ENCODE measurements around the gene TMC3. TPM values are rescaled to one million over a fixed set of nuclear protein-coding genes. Genes with fewer than 3 reads are reported as not detected.
"Not testable (repeated sequence)": the region's sequence is repeated elsewhere in the genome, so short reads cannot be mapped to it uniquely, and the experiment has no call there.

The TMC3 gene
- polyA plus RNA-seq, 3 donors from 2014 or later: 0.07 TPM; not detected in 2

GRCh38 chr15:81333363-81333762 is 40.6 kb downstream of the TMC3 start:
- Mint-ChIP-seq H3K27ac (peak overlapping the region in 1 of 6 donors; percentile 5), H3K36me3 (no peaks in the 10 kb centered on the region), H3K4me3 (no peak overlapping the region)

GRCh38 chr15:81332326-81332725 is 41.7 kb downstream of the TMC3 start:
- H3K27me3 Mint-ChIP-seq (ENCODE audit: low read depth in 3 of 3): peaks cover 0 to 3% (median 0%) of the 10 kb centered on the region in 3 donors
- no peak overlapping the region for H3K27ac Mint-ChIP-seq
- H3K4me1 Mint-ChIP-seq: no peaks in the 10 kb centered on the region
- no peaks in the 10 kb centered on the region for H3K36me3 Mint-ChIP-seq
- no peak overlapping the region for H3K4me3 Mint-ChIP-seq
- no peaks in the 10 kb centered on the region for H3K9me3 Mint-ChIP-seq
- no peak for DNase-seq

More at GRCh38 chr15:81333363-81333762, 40.6 kb downstream of the TMC3 start:
- Mint-ChIP-seq H3K9me3 (no peaks in the 10 kb centered on the region), H3K27me3 (ENCODE audit: low read depth in 3 of 3) (peaks cover 0 to 3% (median 0%) of the 10 kb centered on the region in 3 donors), H3K4me1 (no peaks in the 10 kb centered on the region)
- no peak for DNase-seq

GRCh38 chr15:81331600-81331999 is 42.4 kb downstream of the TMC3 start:
- peaks cover 0 to 3% (median 0%) of the 10 kb centered on the region in 3 donors for H3K27me3 Mint-ChIP-seq (ENCODE audit: low read depth in 3 of 3)
- H3K36me3 Mint-ChIP-seq: no peaks in the 10 kb centered on the region
- no peak overlapping the region for H3K4me3 Mint-ChIP-seq
- no peaks in the 10 kb centered on the region for H3K4me1 Mint-ChIP-seq
- no peak for DNase-seq
- H3K9me3 Mint-ChIP-seq: no peaks in the 10 kb centered on the region
- no peak overlapping the region for H3K27ac Mint-ChIP-seq

GRCh38 chr15:81331141-81331540 is 42.9 kb downstream of the TMC3 start:
- not testable (repeated sequence) for H3K27ac Mint-ChIP-seq

GRCh38 chr15:81330366-81331090 is 43.5 kb downstream of the TMC3 start:
- no peaks in the 10 kb centered on the region for H3K9me3 Mint-ChIP-seq
- no peaks in the 10 kb centered on the region for H3K36me3 Mint-ChIP-seq
- DNase-seq: no peak
- H3K4me3 Mint-ChIP-seq: no peak overlapping the region
- H3K27me3 Mint-ChIP-seq (ENCODE audit: low read depth in 3 of 3): peaks cover 0 to 3% (median 0%) of the 10 kb centered on the region in 3 donors
- H3K4me1 Mint-ChIP-seq: no peaks in the 10 kb centered on the region
- no peak overlapping the region for H3K27ac Mint-ChIP-seq

More at GRCh38 chr15:81331141-81331540, 42.9 kb downstream of the TMC3 start:
- not testable (repeated sequence) for H3K4me1 Mint-ChIP-seq; H3K9me3 Mint-ChIP-seq; DNase-seq; H3K27me3 Mint-ChIP-seq (ENCODE audit: low read depth in 3 of 3); H3K4me3 Mint-ChIP-seq; H3K36me3 Mint-ChIP-seq

GRCh38 chr15:81329446-81329845 is 44.6 kb downstream of the TMC3 start:
- DNase-seq: no peak
- no peaks in the 10 kb centered on the region for H3K36me3 Mint-ChIP-seq
- H3K27me3 Mint-ChIP-seq (ENCODE audit: low read depth in 3 of 3): peaks cover 0 to 5% (median 2%) of the 10 kb centered on the region in 3 donors
- peaks cover 3 to 5% of the 10 kb centered on the region in 2 donors for H3K4me1 Mint-ChIP-seq
- H3K27ac Mint-ChIP-seq: no peak overlapping the region
- H3K9me3 Mint-ChIP-seq: no peaks in the 10 kb centered on the region
- H3K4me3 Mint-ChIP-seq: no peak overlapping the region

- Mint-ChIP-seq H3K27ac (no peak overlapping the region), H3K4me1 (peaks cover 15 to 22% of the 10 kb centered on the region in 2 donors)
- no peak for DNase-seq
These were observed 46.5 kb downstream of the TMC3 start for GRCh38 chr15:81327516-81327915.

GRCh38 chr15:81326466-81327212 is 47.4 kb downstream of the TMC3 start:
- Mint-ChIP-seq H3K36me3 (no peaks in the 10 kb centered on the region), H3K27me3 (ENCODE audit: low read depth in 3 of 3) (peaks cover 0 to 7% (median 5%) of the 10 kb centered on the region in 3 donors), H3K4me1 (peaks cover 15 to 24% of the 10 kb centered on the region in 2 donors), H3K4me3 (no peak overlapping the region), H3K9me3 (no peaks in the 10 kb centered on the region), H3K27ac (no peak overlapping the region)
- no peak for DNase-seq

More at GRCh38 chr15:81327516-81327915, 46.5 kb downstream of the TMC3 start:
- no peak overlapping the region for H3K4me3 Mint-ChIP-seq
- H3K36me3 Mint-ChIP-seq: no peaks in the 10 kb centered on the region
- H3K9me3 Mint-ChIP-seq: no peaks in the 10 kb centered on the region
- H3K27me3 Mint-ChIP-seq (ENCODE audit: low read depth in 3 of 3): peaks cover 0 to 7% (median 5%) of the 10 kb centered on the region in 3 donors

- Mint-ChIP-seq H3K9me3 (no peaks in the 10 kb centered on the region), H3K27me3 (ENCODE audit: low read depth in 3 of 3) (peaks cover 0 to 7% (median 3%) of the 10 kb centered on the region in 3 donors), H3K36me3 (no peaks in the 10 kb centered on the region), H3K4me1 (peaks cover 15 to 24% of the 10 kb centered on the region in 2 donors), H3K27ac (peak within 1 kb of the TSS; percentile 68 to 96 (median 88)), H3K4me3 (peak within 1 kb of the TSS; percentile 94 to 99 (median 98))
- peak; percentile 93 to 95 (median 94) for DNase-seq
These were observed 49.8 kb downstream of the TMC3 start, which contains the start of gene STARD5 for GRCh38 chr15:81323944-81324881. Gene STARD5 (minus strand): TSS chr15:81324141. CDS start chr15:81324099, 42 bp downstream.

GRCh38 chr15:81323559-81323943 is 50.5 kb downstream of the TMC3 start:
- DNase-seq: no peak
- Mint-ChIP-seq H3K36me3 (peaks cover 0 to 2% (median 1%) of the 10 kb centered on the region in 3 donors), H3K27me3 (ENCODE audit: low read depth in 3 of 3) (peaks cover 0 to 7% (median 3%) of the 10 kb centered on the region in 3 donors), H3K4me1 (peaks cover 15 to 24% of the 10 kb centered on the region in 2 donors), H3K4me3 (peak overlapping the region; percentile 94 to 99 (median 98)), H3K9me3 (no peaks in the 10 kb centered on the region), H3K27ac (peak overlapping the region; percentile 18 to 91 (median 76))

- Mint-ChIP-seq H3K36me3 (peaks cover 0 to 4% (median 4%) of the 10 kb centered on the region in 3 donors), H3K4me1 (peaks cover 15 to 24% of the 10 kb centered on the region in 2 donors), H3K27me3 (ENCODE audit: low read depth in 3 of 3) (peaks cover 0 to 7% (median 3%) of the 10 kb centered on the region in 3 donors), H3K27ac (peak overlapping the region in 3 of 6 donors; percentile 13 to 28 (median 21)), H3K9me3 (no peaks in the 10 kb centered on the region), H3K4me3 (peak overlapping the region in 3 of 5 donors; percentile 47 to 55 (median 50))
- DNase-seq: no peak
These were observed 51.2 kb downstream of the TMC3 start for GRCh38 chr15:81322676-81323253.

- H3K36me3 Mint-ChIP-seq: peaks cover 0 to 4% (median 4%) of the 10 kb centered on the region in 3 donors
- H3K4me1 Mint-ChIP-seq: peaks cover 15 to 25% of the 10 kb centered on the region in 2 donors
- no peak overlapping the region for H3K4me3 Mint-ChIP-seq
- H3K27ac Mint-ChIP-seq: no peak overlapping the region
- no peak for DNase-seq
- H3K27me3 Mint-ChIP-seq (ENCODE audit: low read depth in 3 of 3): peaks cover 0 to 7% (median 3%) of the 10 kb centered on the region in 3 donors
- H3K9me3 Mint-ChIP-seq: no peaks in the 10 kb centered on the region
These were observed 52.3 kb downstream of the TMC3 start for GRCh38 chr15:81321667-81322066.

- no peak for DNase-seq
- no peaks in the 10 kb centered on the region for H3K9me3 Mint-ChIP-seq
- H3K27ac Mint-ChIP-seq: peak overlapping the region in 3 of 6 donors; percentile 20 to 45 (median 28)
- H3K27me3 Mint-ChIP-seq (ENCODE audit: low read depth in 3 of 3): peaks cover 0 to 1% (median 0%) of the 10 kb centered on the region in 3 donors
- H3K4me3 Mint-ChIP-seq: no peak overlapping the region
- peaks cover 31 to 44% of the 10 kb centered on the region in 2 donors for H3K4me1 Mint-ChIP-seq
- H3K36me3 Mint-ChIP-seq: peaks cover 0 to 6% (median 4%) of the 10 kb centered on the region in 3 donors
These were observed 56.4 kb downstream of the TMC3 start for GRCh38 chr15:81317642-81318017.
